GM13977 (cell line): ENCODE results near the gene TMEM91.

Experiments
- DNase-seq: peaks from one replicate; pipeline ENCODE4 v3.0.0; 2012; ENCODE audit warnings: low spot score
- in situ Hi-C: fragments of 300-500 bp; cut with MboI; formaldehyde crosslinking; loops from one replicate; pipeline ENCODE4 v1.12.0; 2022; ENCODE audit warnings: low sequenced_read_pairs, low pct_unique_long_range_greater_than_20kb, mixed read lengths, inconsistent platforms; ENCODE audit not compliant: unreplicated experiment
- TF ChIP-seq, protein P1 (sequence below): IDR thresholded peaks from 2 replicates; pipeline ENCODE4 v1.5.1; 2012; ENCODE audit warnings: mild to moderate bottlenecking, control low read depth; ENCODE audit not compliant: insufficient read depth; ENCODE audit errors: extremely low read depth, missing control alignments

Gene TMEM91

GRCh38 chr19:41330946-41331678, 45.2 kb upstream of the TMEM91 start:
- TF ChIP-seq, protein P1, sequence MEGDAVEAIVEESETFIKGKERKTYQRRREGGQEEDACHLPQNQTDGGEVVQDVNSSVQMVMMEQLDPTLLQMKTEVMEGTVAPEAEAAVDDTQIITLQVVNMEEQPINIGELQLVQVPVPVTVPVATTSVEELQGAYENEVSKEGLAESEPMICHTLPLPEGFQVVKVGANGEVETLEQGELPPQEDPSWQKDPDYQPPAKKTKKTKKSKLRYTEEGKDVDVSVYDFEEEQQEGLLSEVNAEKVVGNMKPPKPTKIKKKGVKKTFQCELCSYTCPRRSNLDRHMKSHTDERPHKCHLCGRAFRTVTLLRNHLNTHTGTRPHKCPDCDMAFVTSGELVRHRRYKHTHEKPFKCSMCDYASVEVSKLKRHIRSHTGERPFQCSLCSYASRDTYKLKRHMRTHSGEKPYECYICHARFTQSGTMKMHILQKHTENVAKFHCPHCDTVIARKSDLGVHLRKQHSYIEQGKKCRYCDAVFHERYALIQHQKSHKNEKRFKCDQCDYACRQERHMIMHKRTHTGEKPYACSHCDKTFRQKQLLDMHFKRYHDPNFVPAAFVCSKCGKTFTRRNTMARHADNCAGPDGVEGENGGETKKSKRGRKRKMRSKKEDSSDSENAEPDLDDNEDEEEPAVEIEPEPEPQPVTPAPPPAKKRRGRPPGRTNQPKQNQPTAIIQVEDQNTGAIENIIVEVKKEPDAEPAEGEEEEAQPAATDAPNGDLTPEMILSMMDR, result no peak
- in situ Hi-C loops, result no loop called here
- no peak for DNase-seq

GRCh38 chr19:41332000-41332399, 44.3 kb upstream of the TMEM91 start:
- DNase-seq, result no peak
- TF ChIP-seq, protein P1, result no peak
- in situ Hi-C loops, result no loop called here

DNA sequence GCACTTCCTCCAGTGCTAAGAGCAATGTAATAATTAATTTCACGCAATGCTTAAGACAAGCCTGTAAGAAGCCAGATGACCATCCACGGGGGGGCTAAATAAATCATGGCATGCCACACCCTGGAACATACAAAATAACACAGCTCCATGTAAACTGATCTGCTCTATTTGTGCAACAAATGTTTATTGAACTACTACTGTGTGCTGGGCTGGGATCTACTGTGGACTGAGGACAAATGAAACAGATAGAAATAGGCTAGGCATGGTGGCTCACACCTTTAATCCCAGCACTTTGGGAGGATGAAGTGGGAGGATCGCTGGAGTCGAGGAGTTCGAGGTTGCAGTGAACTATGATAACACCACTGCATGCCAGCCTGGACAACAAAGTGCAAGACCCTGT, 43.9 kb upstream of the TMEM91 start:
- TF ChIP-seq, protein P1, result no peak
- DNase-seq, result no peak
- in situ Hi-C loops, result no loop called here

- in situ Hi-C loops, result no loop called here
- no peak for DNase-seq
- TF ChIP-seq, protein P1, result no peak
These were observed 41.5 kb upstream of the TMEM91 start for GRCh38 chr19:41334793-41335192.

DNA sequence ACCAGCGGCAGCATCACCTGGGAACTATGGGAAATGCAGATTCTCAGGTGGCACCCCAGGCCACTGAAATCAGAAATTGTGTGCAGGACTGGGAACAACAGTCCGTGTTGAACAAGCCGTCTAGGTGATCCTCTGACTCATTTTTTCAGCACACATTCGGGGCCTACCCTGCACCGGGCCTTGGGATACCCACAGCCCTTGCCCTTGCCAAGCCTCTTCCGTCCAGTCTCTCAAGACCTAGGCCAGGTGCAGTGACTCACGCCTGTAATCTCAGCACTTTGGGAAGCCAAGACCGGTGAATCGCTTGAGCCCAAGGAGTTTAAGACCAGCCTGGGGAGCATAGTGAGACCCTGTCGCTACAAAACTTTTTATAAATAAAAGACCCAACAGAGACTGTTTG, 40.9 kb upstream of the TMEM91 start:
- TF ChIP-seq, protein P1, result no peak
- DNase-seq, result no peak
- in situ Hi-C loops, result no loop called here

GRCh38 chr19:41339936-41340335, 36.4 kb upstream of the TMEM91 start:
- TF ChIP-seq, protein P1, result no peak
- in situ Hi-C loops, result no loop called here
- no peak for DNase-seq
